Thyroid gland (tissue), 4 donors: Measurements from ENCODE around the gene ME3. TPM values are rescaled to one million over a fixed set of nuclear protein-coding genes. Genes with fewer than 3 reads are reported as not detected.
A peak's percentile ranks its signal among the peaks of the same experiment; 100 is the strongest.

Source experiments
- DNase-seq, 2 donors: peaks; one replicate each; pipeline ENCODE4 v3.0.0-alpha.2; 2019
- H3K27ac ChIP-seq, 3 donors: fragments of 200-600 bp; sonication (generic); 1 replicate in 2 of 3; 2 replicates in 1 of 3; pipeline ENCODE4 v1.5.1; 2016 to 2019; ENCODE audit warnings: mild to moderate bottlenecking in 1 of 3, moderate library complexity in 1 of 3
- H3K27me3 ChIP-seq: fragments of 200-600 bp; sonication (generic); one replicate; pipeline ENCODE4 v1.5.1; 2019
- H3K36me3 ChIP-seq, 2 donors: fragments of 200-600 bp; sonication (generic); one replicate each; pipeline ENCODE4 v1.5.1; 2016 to 2019
- H3K4me1 ChIP-seq, 2 donors: fragments of 200-600 bp; sonication (generic); one replicate each; pipeline ENCODE4 v1.5.1; 2017 to 2019
- H3K4me3 ChIP-seq, 3 donors: fragments of 200-600 bp; sonication (generic); replicated peaks in 1 of 3; 1 replicate in 2 of 3; 2 replicates in 1 of 3; pipeline ENCODE4 v1.5.1; 2016; ENCODE audit warnings: mild to moderate bottlenecking in 1 of 3
- H3K9me3 ChIP-seq: fragments of 200-600 bp; sonication (generic); one replicate; pipeline ENCODE4 v1.5.1; 2017
- CTCF ChIP-seq, 6 experiments: fragments of 200-600 bp in 3 of 6; fragments of 450-650 bp in 3 of 6; sonication (generic) in 3 of 6; IDR thresholded peaks; one replicate each; pipeline ENCODE4 v1.5.1; 2016 to 2019; ENCODE audit warnings: antibody characterized with exemption in 6 of 6, mild to moderate bottlenecking in 2 of 6, inconsistent platforms in 1 of 6, moderate library complexity in 1 of 6
- POLR2A ChIP-seq, 2 donors: fragments of 450-650 bp; IDR thresholded peaks; one replicate each; pipeline ENCODE4 v1.6.1; 2017; ENCODE audit warnings: antibody characterized with exemption in 2 of 2, mild to moderate bottlenecking in 2 of 2, moderate library complexity in 1 of 2
- WGBS, 2 donors: methylation state at CpG; one replicate each; pipeline ENCODE4 v1.1.5; 2017; 5-methylcytosine and 5-hydroxymethylcytosine counted together
- intact Hi-C: fragments of 100-400 bp; cut with DNase I; formaldehyde crosslinking; loops from one replicate; pipeline ENCODE4 v1.15.1; 2023
- total RNA-seq, 4 donors: library from RNA; depleted of rRNA; stranded (reverse); fragments of >200 nt; gene quantifications; one replicate each; pipeline ENCODE4 v1.2.3, GENCODE V29; 2016

Gene ME3
- total RNA-seq, 4 donors from 2014 or later = 29.1 to 53.5 (median 37.1) TPM

- H3K9me3 ChIP-seq = no peaks in the 10 kb centered on the region
- no peak overlapping the region for H3K4me3 ChIP-seq
- no peak for TF ChIP-seq CTCF (IDR thresholded peaks at IDR 0.05)
- TF ChIP-seq POLR2A (IDR thresholded peaks at IDR 0.05) = no peak
- peak overlapping the region in 2 of 3 donors; percentile 59 to 71 for H3K27ac ChIP-seq
- WGBS, 2 donors = 0% methylated on average over 1 of the region's 1 CpG
- no peaks in the 10 kb centered on the region for H3K27me3 ChIP-seq
- peak in 1 of 2 donors; percentile 27 for DNase-seq
- intact Hi-C loops = no loop called here
- H3K36me3 ChIP-seq = no peaks in the 10 kb centered on the region
- H3K4me1 ChIP-seq = peaks cover 30 to 65% of the 10 kb centered on the region in 2 donors
Measured at GRCh38 chr11:86592047-86592591, 80.3 kb downstream of the ME3 start.

GRCh38 chr11:86591631-86592030 is 80.8 kb downstream of the ME3 start:
- TF ChIP-seq POLR2A (IDR thresholded peaks at IDR 0.05) (no peak), CTCF (IDR thresholded peaks at IDR 0.05) (no peak)
- no peaks in the 10 kb centered on the region for H3K9me3 ChIP-seq
- H3K4me3 ChIP-seq = no peak overlapping the region
- H3K4me1 ChIP-seq = peaks cover 30 to 61% of the 10 kb centered on the region in 2 donors
- H3K36me3 ChIP-seq = no peaks in the 10 kb centered on the region
- no peak for DNase-seq
- intact Hi-C loops = no loop called here
- H3K27ac ChIP-seq = peak overlapping the region in 2 of 3 donors; percentile 59 to 71
- 95% methylated on average over 4 of the region's 4 CpGs for WGBS, 2 donors
- H3K27me3 ChIP-seq = no peaks in the 10 kb centered on the region

GRCh38 chr11:86589856-86590589 is 82.4 kb downstream of the ME3 start:
- DNase-seq = no peak
- TF ChIP-seq CTCF (IDR thresholded peaks at IDR 0.05) (no peak), POLR2A (IDR thresholded peaks at IDR 0.05) (no peak)
- Histone ChIP-seq H3K27me3 (no peaks in the 10 kb centered on the region), H3K27ac (peak overlapping the region in 2 of 3 donors; percentile 69 to 78), H3K4me3 (no peak overlapping the region), H3K4me1 (peaks cover 30 to 52% of the 10 kb centered on the region in 2 donors), H3K36me3 (no peaks in the 10 kb centered on the region), H3K9me3 (no peaks in the 10 kb centered on the region)
- intact Hi-C loops = loop anchor here (10.0 kb wide), 1 partner anchor 125 kb away; no protein-coding TSS in a partner anchor
- 96% methylated on average over 7 of the region's 7 CpGs for WGBS, 2 donors

GRCh38 chr11:86589204-86589603 is 83.2 kb downstream of the ME3 start:
- H3K4me1 ChIP-seq = peaks cover 30 to 52% of the 10 kb centered on the region in 2 donors
- intact Hi-C loops = loop anchor here (10.0 kb wide), 1 partner anchor 124 kb away; no protein-coding TSS in a partner anchor
- H3K9me3 ChIP-seq = no peaks in the 10 kb centered on the region
- no peaks in the 10 kb centered on the region for H3K27me3 ChIP-seq
- no peaks in the 10 kb centered on the region for H3K36me3 ChIP-seq
- H3K27ac ChIP-seq = peak overlapping the region; percentile 51 to 78 (median 69)
- H3K4me3 ChIP-seq = no peak overlapping the region
- DNase-seq = no peak
- no peak for TF ChIP-seq POLR2A (IDR thresholded peaks at IDR 0.05)
- no peak for TF ChIP-seq CTCF (IDR thresholded peaks at IDR 0.05)

- Histone ChIP-seq H3K4me1 (peaks cover 30 to 52% of the 10 kb centered on the region in 2 donors), H3K9me3 (no peaks in the 10 kb centered on the region), H3K27me3 (no peaks in the 10 kb centered on the region), H3K4me3 (no peak overlapping the region), H3K27ac (peak overlapping the region; percentile 51 to 78 (median 69)), H3K36me3 (no peaks in the 10 kb centered on the region)
- WGBS, 2 donors = 0 to 23% methylated on average over 2 of the region's 2 CpGs
- intact Hi-C loops = loop anchor here (10.0 kb wide), 1 partner anchor 124 kb away; no protein-coding TSS in a partner anchor
- TF ChIP-seq POLR2A (IDR thresholded peaks at IDR 0.05) = no peak
- peak in 1 of 6 experiments; percentile 27 for TF ChIP-seq CTCF (IDR thresholded peaks at IDR 0.05)
- peak; percentile 81 to 83 for DNase-seq
Measured at GRCh38 chr11:86588566-86589090, 83.8 kb downstream of the ME3 start.
